Ramos (cell line): ENCODE data around the gene C22orf15.
"Not testable (repeated sequence)": the region's sequence is repeated elsewhere in the genome, so short reads cannot be mapped to it uniquely, and the experiment has no call there.

ENCODE experiments used
- in situ Hi-C: fragments of 300-500 bp; cut with MboI; formaldehyde crosslinking; loops from one replicate; pipeline ENCODE4 v1.14.3; 2022; ENCODE audit warnings: low sequenced_read_pairs; ENCODE audit not compliant: unreplicated experiment

Gene C22orf15

DNA sequence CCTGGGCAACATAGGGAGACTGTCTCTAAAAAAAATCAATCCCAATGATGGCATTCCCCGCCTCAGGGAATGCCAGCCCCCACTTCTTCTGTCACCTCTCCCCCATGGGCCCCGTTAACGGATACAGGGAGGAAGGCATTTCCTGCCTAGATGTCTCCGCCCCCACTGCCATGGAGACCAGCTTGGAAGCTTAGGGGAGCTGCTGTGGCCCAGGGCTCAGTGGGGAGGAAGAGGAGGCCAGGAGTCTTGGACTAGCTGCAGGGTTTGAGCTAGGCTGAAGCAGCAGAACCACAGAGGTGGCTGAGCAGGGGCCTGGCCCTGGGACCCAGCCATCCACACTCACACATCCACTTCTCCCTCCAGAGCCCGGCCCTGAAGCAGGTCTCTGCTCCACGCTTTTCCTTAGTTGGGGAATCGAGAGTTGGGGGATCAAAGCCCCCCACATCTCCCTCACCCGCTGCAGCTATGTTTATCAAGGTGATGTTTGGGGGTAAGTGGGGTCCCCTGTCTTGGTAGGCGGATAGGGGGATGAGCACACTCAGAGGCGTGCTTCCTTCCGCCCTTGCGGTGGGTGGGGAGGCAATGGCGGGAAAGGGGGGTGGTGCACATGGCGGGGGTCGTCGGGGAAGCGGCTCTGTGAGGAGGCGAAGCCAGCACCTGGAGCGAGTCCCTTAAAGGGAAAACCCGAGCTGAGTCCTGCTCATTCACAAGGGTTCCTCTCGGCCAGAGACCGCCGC is at the start of gene C22orf15:
C22orf15 (plus strand) TSS at position 149 of the 737 bp plus-strand sequence; CDS start at position 466, 317 bp downstream.
- in situ Hi-C loops, result loop anchor here (10.0 kb wide), 2 partner anchors 138 to 218 kb away; no protein-coding TSS in a partner anchor

GRCh38 chr22:23713696-23714595 is 48.8 kb upstream of the C22orf15 start:
- in situ Hi-C loops, result no loop called here

DNA sequence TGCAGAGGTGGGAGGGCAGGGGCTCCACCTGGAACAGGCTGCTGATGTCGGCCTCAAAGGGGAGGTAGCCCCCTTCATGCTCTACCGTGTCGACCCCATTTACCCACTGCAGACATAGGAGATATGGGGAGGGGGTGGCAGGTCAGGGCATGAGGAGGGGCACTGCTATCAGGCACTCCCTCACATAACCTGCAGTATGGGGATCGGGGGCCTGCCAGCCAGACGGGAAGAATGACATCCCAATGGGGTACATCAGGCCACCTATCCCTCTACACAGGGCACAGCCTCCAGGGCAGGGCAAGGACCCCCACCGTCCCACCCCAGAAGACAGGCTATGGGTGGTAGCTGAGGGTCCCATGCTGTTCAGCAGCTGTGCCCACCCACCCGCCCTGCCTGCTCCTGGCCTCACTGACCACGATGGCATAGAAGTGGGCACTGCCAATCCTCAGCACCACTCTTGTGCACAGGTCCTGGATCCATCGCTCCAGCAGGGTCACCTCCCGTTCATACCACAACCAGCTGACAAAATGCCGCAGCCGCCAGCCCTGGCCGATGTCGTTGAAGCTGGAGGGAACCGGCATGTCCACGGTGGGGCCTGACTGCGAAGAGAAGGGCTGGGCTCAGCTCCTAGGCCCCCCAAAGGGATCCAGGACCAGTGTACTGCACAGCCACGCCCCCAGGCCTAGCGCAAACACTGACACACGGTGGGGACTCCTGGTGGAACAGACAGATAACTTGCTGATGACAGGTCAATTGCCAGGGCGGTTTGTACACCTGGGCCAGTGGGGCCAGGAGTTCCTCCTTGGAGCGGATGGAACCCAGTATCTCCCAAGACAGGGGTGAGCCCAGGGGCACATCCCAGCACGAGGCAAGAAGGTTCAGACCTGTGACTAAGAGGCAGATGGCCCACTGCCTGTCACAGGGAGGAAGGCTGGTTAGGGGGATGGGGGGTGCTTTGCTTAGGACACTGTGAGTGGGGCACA is 47.9 kb upstream of the C22orf15 start:
- in situ Hi-C loops, result no loop called here

- in situ Hi-C loops, result no loop called here
Observed at GRCh38 chr22:23715806-23716375, 46.9 kb upstream of the C22orf15 start.

DNA sequence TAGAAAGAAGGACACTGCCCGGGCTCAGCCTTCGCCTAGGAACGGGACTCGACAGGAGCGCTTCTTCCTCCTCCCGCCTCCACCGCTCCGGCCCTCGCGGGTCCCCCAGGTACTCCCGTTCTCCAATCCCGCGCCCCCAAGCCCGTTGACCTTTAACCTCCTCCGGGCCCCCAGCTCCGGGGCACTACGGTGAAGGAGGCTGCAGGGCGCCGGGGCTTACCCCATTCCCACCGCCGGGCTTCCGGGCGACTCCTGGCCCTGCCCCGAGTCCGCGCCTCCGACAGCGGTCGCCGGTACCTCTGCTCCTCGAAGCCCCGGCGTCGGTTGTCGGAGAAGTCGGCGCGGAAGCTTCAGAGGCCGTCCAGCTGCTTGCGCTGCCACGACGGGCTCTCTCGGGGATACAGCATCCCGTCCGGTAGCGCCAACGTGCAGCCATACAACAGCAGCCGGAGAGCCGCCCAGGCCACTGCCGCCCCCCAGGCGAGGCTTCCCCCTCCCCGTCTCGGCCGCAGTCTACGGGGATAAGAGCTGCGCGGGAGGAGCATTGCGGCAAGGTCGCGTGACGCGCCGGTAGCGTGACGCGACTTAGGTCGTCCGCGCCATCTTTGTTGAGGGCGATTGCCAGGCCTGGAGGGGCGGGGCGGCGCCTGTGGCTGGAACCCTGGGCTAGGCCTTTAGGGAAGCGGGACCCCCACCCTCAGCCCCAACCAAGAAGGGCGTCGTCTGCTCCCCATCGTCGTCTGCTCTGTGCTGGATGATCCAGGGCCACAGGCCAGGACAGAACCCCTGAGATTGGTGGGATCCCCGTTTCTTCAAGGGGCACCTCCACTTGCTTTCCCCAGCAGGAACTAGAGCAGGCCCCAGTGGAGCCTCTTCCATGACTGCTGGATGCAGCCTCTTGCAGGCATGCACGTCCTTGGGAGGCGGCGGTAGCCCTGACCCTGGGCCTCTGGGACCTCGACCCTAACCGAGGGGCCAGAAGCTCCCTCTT is 45.7 kb upstream of the C22orf15 start:
- in situ Hi-C loops, result no loop called here

- in situ Hi-C loops, result no loop called here
Observed at GRCh38 chr22:23718371-23719165, 44.2 kb upstream of the C22orf15 start.

- in situ Hi-C loops, result no loop called here
Observed at GRCh38 chr22:23720855-23721254, 41.9 kb upstream of the C22orf15 start.

- in situ Hi-C loops, result no loop called here
Observed at GRCh38 chr22:23722160-23722559, 40.6 kb upstream of the C22orf15 start.

DNA sequence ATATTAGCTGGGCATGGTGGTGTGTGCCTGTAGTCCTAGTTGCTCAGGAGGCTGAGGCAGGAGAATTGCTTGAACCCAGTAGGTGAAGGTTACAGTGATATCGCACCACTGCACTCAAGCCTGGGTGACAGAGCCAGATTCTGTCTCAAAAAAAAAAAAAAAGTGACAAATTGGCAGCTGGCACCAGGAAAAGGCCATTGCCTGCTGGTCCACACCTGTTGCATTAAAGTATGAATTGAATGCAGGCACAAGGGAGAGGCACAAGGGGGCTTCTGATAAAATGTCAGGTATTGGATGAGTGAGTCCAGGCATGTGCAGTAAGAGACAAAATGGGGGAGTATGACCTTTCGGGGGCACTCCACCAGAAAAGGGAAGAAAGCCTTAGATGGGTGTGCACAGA is 40.1 kb upstream of the C22orf15 start:
- in situ Hi-C loops, result no loop called here

DNA sequence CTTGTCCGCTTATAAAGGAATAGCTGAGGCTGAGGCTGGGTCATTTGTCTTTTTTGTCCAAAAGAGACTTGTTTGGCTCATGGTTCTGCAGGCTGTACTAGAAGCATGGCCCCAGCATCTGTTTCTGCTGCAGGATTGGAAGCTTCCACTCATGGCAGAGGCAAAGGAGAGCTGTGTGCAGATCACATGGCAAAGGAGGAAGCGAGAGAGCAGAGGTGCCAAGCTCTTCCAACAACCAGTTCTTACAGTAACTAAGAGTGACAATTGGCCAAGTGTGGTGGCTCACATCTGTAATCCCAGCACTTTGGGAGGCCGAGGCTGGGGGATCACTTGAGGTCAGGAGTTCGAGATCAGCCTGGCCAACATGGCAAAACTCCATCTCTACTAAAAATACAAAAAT is 34.7 kb upstream of the C22orf15 start:
- in situ Hi-C loops, result not testable (repeated sequence)

DNA sequence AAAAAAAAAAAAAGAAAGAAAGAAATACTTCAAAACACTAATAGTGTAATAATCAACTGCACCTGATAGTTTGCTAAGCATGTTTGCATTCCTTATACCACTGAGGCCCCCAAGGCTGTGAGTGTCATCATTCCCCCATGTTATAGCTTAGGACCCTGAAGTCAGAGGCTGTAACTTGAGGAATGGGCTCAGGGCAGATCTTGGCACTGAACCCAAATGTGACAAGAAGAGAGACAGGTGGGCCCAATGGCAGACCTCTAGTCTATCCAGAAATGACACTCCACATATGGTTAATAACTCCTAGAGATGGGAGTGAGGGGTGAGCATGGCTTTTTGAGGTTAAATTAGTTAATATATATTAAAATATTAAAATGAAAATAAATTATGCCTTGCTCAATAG is 25.1 kb upstream of the C22orf15 start:
- in situ Hi-C loops, result no loop called here

DNA sequence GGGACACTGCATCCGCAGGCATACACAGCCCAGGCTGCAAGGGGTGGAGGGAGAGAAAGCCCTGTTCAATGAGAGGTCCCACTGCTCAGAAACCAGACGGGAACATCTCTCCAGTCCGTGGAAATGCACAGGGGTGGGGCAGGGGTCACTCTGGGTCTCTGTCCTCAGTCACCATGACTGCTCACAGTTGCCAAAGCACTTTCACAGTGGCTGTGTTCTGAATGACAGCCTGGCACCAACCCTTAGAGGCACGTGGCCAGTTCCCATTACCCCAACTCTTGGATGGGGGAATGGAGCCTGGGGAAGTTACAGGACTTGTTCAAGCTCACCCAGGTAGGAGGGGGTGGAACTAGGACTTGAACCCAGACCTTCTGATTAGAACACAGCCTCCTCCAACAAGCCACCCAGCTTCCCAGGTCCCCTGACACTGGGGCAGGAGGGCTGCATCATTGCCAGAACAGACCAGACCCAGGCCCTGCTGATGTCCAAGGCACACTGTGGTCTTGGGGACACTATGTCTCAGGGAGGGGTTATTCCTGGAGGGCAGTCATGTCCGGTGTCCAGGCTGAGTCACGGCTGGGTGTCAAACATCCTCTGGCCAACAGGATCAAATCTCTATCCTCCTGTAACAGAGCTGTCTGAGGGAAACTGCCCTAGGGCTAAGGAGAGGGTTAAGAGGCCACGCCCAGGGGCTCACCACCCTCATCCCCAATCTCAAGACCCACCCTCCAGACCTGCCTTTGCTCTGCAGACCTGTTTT is 20.1 kb upstream of the C22orf15 start:
- in situ Hi-C loops, result no loop called here

- in situ Hi-C loops, result no loop called here
Observed at GRCh38 chr22:23743303-23743705, 19.5 kb upstream of the C22orf15 start.

DNA sequence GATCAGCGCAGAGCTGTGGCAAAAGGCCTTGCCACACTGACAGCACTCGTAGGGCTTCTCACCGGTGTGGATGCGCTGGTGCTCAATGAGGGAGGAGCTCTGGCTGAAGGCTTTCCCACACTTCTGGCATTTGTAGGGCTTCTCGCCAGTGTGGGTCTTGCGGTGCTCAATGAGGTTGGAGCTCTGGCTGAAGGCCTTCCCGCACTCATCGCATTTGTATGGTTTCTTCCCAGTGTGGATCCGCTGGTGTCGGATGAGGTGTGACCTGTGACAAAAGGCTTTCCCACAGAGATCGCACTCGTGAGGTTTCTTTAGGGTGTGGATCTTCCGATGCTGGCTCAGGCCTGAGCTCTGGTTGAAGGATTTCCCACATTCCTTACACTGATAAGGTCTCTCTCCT is 18.8 kb upstream of the C22orf15 start:
- in situ Hi-C loops, result no loop called here

GRCh38 chr22:23744485-23744884 is 18.3 kb upstream of the C22orf15 start:
- in situ Hi-C loops, result no loop called here

- in situ Hi-C loops, result no loop called here
Observed at GRCh38 chr22:23745791-23746190, 17.0 kb upstream of the C22orf15 start.

DNA sequence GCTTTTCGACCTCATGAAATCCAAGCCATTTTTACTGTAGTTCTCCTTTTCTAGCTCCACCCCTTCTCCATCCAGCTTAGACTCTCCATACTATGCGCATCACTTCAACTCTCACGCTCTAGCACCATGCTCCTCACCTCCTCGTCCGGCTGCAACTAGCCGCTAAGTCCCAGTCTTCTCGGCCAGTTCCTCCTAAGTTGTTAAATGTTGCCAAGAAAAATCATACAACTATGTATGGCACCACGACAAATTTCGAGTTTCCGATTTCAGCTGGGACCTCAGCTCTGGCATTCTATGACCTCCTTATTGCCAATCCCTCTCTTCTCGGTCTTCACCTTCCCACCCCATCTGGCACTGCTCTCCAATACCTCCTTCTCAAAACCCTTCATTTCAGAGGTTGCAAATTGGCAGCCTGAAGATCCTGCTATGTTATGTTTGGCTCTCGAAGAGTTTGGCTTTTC is 12.9 kb upstream of the C22orf15 start:
- in situ Hi-C loops, result no loop called here
